RWPE1 (cell line): ENCODE results near the gene NNMT.

Source experiments
- CTCF ChIA-PET: fragments of 350-600 bp; sonication (Branson Sonifier 250); formaldehyde crosslinking; extraction: SDS; loops from one replicate; lab custom pipeline; 2021; lab: Yijun Ruan, JAX
- POLR2A ChIA-PET: fragments of 400-600 bp; formaldehyde crosslinking; extraction: SDS; loops from one replicate; lab custom pipeline; 2020; ENCODE audit warnings: antibody characterized with exemption; ENCODE audit not compliant: low non-redundant PET; lab: Yijun Ruan, JAX
- DNase-seq: peaks from one replicate; pipeline ENCODE4 v3.0.0; 2012; ENCODE audit warnings: low spot score
- H3K27ac ChIP-seq: fragments of 450-650 bp; 2 replicates; pipeline ENCODE4 v1.5.1; 2017
- TF ChIP-seq, protein P1 (sequence below): fragments of 450-650 bp; conservative IDR thresholded peaks from 2 replicates; pipeline ENCODE4 v1.5.1; 2017; ENCODE audit warnings: low read depth, mild to moderate bottlenecking

The NNMT gene

GRCh38 chr11:114316980-114317786 lies 21.0 kb downstream of the NNMT start:
- CTCF ChIA-PET = interaction anchor here (0.6 kb wide), 2 partner anchors 278 to 883 kb away, joined by 4 read pairs; no protein-coding TSS in a partner anchor
- no peak overlapping the region for H3K27ac ChIP-seq
- TF ChIP-seq, protein P1, sequence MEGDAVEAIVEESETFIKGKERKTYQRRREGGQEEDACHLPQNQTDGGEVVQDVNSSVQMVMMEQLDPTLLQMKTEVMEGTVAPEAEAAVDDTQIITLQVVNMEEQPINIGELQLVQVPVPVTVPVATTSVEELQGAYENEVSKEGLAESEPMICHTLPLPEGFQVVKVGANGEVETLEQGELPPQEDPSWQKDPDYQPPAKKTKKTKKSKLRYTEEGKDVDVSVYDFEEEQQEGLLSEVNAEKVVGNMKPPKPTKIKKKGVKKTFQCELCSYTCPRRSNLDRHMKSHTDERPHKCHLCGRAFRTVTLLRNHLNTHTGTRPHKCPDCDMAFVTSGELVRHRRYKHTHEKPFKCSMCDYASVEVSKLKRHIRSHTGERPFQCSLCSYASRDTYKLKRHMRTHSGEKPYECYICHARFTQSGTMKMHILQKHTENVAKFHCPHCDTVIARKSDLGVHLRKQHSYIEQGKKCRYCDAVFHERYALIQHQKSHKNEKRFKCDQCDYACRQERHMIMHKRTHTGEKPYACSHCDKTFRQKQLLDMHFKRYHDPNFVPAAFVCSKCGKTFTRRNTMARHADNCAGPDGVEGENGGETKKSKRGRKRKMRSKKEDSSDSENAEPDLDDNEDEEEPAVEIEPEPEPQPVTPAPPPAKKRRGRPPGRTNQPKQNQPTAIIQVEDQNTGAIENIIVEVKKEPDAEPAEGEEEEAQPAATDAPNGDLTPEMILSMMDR = no peak

GRCh38 chr11:114317787-114318137 lies 21.6 kb downstream of the NNMT start:
- ChIA-PET CTCF (interaction anchor here (0.6 kb wide), 2 partner anchors 278 to 882 kb away, joined by 4 read pairs; no protein-coding TSS in a partner anchor), POLR2A (no interaction called here)
- TF ChIP-seq, protein P1 = peak; percentile 43; the same call in 1 of the 2 replicates
- no peak overlapping the region for H3K27ac ChIP-seq
- DNase-seq = no peak

More at GRCh38 chr11:114316980-114317786, 21.0 kb downstream of the NNMT start:
- no peak for DNase-seq
- POLR2A ChIA-PET = no interaction called here

GRCh38 chr11:114318361-114318760 lies 22.2 kb downstream of the NNMT start:
- CTCF ChIA-PET = no interaction called here
- TF ChIP-seq, protein P1 = no peak
- no peak for DNase-seq
- POLR2A ChIA-PET = no interaction called here
- no peak overlapping the region for H3K27ac ChIP-seq

DNA sequence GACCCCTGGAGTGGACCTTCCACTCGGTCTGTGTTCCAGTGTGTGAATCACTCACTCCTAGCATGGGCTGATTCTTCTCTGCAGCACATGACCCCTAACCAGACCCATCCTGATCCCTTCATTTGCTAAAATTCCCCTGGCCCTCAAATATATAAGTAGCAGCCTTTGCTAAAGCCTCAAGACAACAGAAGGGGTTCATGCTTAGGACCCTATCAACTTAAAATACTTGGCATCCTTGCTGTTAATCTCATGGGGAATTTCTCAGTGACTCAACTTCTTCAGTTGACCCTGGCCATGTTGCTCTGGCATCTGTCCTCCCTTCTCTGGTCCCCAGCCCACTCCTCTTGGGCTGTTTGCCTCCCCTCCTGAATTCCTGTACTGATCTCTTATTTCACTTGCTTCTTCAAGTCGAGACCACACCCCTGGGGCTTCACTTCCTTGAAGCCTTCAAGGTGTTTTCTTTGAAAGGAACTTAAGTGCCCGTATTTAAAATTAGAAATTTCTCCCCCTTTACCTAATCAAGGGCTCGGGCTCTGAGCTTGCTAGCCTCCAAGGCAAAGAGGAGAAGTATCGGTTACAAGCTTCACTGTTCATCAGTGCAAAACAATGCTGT lies 23.6 kb downstream of the NNMT start:
- DNase-seq = no peak
- POLR2A ChIA-PET = no interaction called here
- TF ChIP-seq, protein P1 = no peak

GRCh38 chr11:114321621-114322257 lies 25.5 kb downstream of the NNMT start:
- TF ChIP-seq, protein P1 = no peak
- CTCF ChIA-PET = interaction anchor here (0.5 kb wide), 1 partner anchor 573 kb away, joined by 3 read pairs; no protein-coding TSS in a partner anchor
- POLR2A ChIA-PET = no interaction called here
- no peak overlapping the region for H3K27ac ChIP-seq
- DNase-seq = no peak

More for the DNA sequence above, 23.6 kb downstream of the NNMT start:
- H3K27ac ChIP-seq = no peak overlapping the region
- CTCF ChIA-PET = no interaction called here

- CTCF ChIA-PET = no interaction called here
- POLR2A ChIA-PET = no interaction called here
- DNase-seq = no peak
- H3K27ac ChIP-seq = no peak overlapping the region
- TF ChIP-seq, protein P1 = no peak
Measured at GRCh38 chr11:114322934-114323333, 26.7 kb downstream of the NNMT start.
